Spleen (tissue), 7 donors: ENCODE results near the gene ERC1.

Experiments used
- CTCF ChIP-seq, 11 experiments: fragments of 200-600 bp in 7 of 11; fragments of 450-650 bp in 4 of 11; sonication (generic) in 4 of 11; IDR thresholded peaks in 8 of 11; conservative IDR thresholded peaks in 3 of 11; 1 replicate in 7 of 11; 2 replicates in 4 of 11; pipeline versions ENCODE4 v1.4.0 to v1.8.0; 2016 to 2021; ENCODE audit warnings: antibody characterized with exemption in 11 of 11, inconsistent platforms in 4 of 11, mild to moderate bottlenecking in 1 of 11
- POLR2A ChIP-seq, 3 donors: fragments of 450-650 bp; IDR thresholded peaks; one replicate each; pipeline ENCODE4 v1.5.1; 2017; ENCODE audit warnings: antibody characterized with exemption in 3 of 3, mild to moderate bottlenecking in 1 of 3
- POLR2AphosphoS5 ChIP-seq, 3 donors: sonication (generic); formaldehyde crosslinking; IDR thresholded peaks; one replicate each; pipeline ENCODE4 v1.5.1; 2017; ENCODE audit warnings: antibody characterized with exemption in 3 of 3
- donor health status: DM: no; HTN: no; CAD: no; lungs with moderate emphysema.
- donor health status: DM: no; HTN: no; CAD: no.
- donor health status: DM: no; HTN: no; CAD: no.

- TF ChIP-seq CTCF (IDR thresholded peaks at IDR 0.05 in 8 of 11, conservative IDR thresholded peaks at IDR 0.05 in 3 of 11) (no peak), POLR2AphosphoS5 (IDR thresholded peaks at IDR 0.05) (no peak), POLR2A (IDR thresholded peaks at IDR 0.05) (no peak)
These were observed 226.3 kb downstream of the ERC1 start for GRCh38 chr12:1217191-1217949.
